Measurements from ENCODE around the gene VCP. TPM values are rescaled to one million over a fixed set of nuclear protein-coding genes. Genes with fewer than 3 reads are reported as not detected.
A peak's percentile ranks its signal among the peaks of the same experiment; 100 is the strongest.

Gene VCP
- total RNA-seq, 3 donors from 2014 or later (not counting 1 experiment from before 2014, with no cell fraction given): 303 to 338 (median 322) TPM

- no peak for TF ChIP-seq CTCF (IDR thresholded peaks at IDR 0.05)
- 95% methylated on average over 17 of the region's 17 CpGs for WGBS (ENCODE audit: insufficient coverage)
- Mint-ChIP-seq H3K36me3 (no peaks in the 10 kb centered on the region), H3K9me3 (no peaks in the 10 kb centered on the region), H3K4me3 (no peak overlapping the region), H3K4me1 (peaks cover 12 to 25% of the 10 kb centered on the region in 2 donors), H3K27me3 (ENCODE audit: low read depth in 2 of 2) (no peaks in the 10 kb centered on the region), H3K27ac (no peak overlapping the region)
- intact Hi-C loops (cut with micrococcal nuclease): no loop called here
- Histone ChIP-seq H3K27ac (ENCODE audit: low read length) (no peak overlapping the region), H3K9me3 (ENCODE audit: control insufficient read depth, insufficient read depth, low read length) (no peaks in the 10 kb centered on the region), H3K36me3 (ENCODE audit: control insufficient read depth, insufficient read depth, low read length) (peaks cover 64% of the 10 kb centered on the region), H3K4me3 (ENCODE audit: low read length) (no peak overlapping the region), H3K27me3 (ENCODE audit: control insufficient read depth, insufficient read depth, low read length) (no peaks in the 10 kb centered on the region), H3K4me1 (ENCODE audit: control insufficient read depth, insufficient read depth, low read length) (peaks cover 11% of the 10 kb centered on the region)
- ATAC-seq (no peak), DNase-seq (no peak)
Observed at GRCh38 chr9:35091536-35091935, 19.1 kb upstream of the VCP start.

DNA sequence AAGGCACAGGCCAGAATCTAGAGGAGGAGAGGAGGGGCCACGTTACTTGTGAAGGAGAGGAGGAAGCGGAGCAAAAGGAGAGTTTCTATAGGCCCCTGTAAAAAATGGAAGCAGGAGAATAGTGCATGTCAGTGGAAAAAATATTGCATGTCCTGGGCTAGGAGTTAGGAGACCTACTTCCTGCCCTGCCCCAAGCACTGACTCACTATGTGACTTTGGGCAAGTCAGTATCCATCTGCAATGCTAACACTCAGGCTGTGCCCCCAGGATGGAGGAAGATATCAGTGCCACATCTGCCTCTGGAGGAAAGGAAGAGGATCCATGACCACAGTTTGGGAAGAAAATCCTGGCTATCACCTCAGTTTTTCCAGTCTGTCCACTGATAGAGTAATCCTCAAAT lies 17.0 kb upstream of the VCP start:
- H3K36me3 Mint-ChIP-seq: no peaks in the 10 kb centered on the region
- no peak overlapping the region for H3K27ac ChIP-seq (ENCODE audit: low read length)
- H3K27me3 ChIP-seq (ENCODE audit: control insufficient read depth, insufficient read depth, low read length): no peaks in the 10 kb centered on the region
- H3K36me3 ChIP-seq (ENCODE audit: control insufficient read depth, insufficient read depth, low read length): peaks cover 66% of the 10 kb centered on the region
- no peak overlapping the region for H3K27ac Mint-ChIP-seq
- H3K27me3 Mint-ChIP-seq (ENCODE audit: low read depth in 2 of 2): no peaks in the 10 kb centered on the region
- no peak overlapping the region for H3K4me3 ChIP-seq (ENCODE audit: low read length)
- H3K9me3 ChIP-seq (ENCODE audit: control insufficient read depth, insufficient read depth, low read length): no peaks in the 10 kb centered on the region
- no peaks in the 10 kb centered on the region for H3K9me3 Mint-ChIP-seq
- intact Hi-C loops (cut with micrococcal nuclease): no loop called here
- DNase-seq (no peak), ATAC-seq (no peak)
- peaks cover 6 to 11% of the 10 kb centered on the region in 2 donors for H3K4me1 Mint-ChIP-seq
- H3K4me1 ChIP-seq (ENCODE audit: control insufficient read depth, insufficient read depth, low read length): peaks cover 3% of the 10 kb centered on the region
- WGBS (ENCODE audit: insufficient coverage): 97% methylated on average over 2 of the region's 2 CpGs
- H3K4me3 Mint-ChIP-seq: no peak overlapping the region
- TF ChIP-seq CTCF (IDR thresholded peaks at IDR 0.05): no peak

DNA sequence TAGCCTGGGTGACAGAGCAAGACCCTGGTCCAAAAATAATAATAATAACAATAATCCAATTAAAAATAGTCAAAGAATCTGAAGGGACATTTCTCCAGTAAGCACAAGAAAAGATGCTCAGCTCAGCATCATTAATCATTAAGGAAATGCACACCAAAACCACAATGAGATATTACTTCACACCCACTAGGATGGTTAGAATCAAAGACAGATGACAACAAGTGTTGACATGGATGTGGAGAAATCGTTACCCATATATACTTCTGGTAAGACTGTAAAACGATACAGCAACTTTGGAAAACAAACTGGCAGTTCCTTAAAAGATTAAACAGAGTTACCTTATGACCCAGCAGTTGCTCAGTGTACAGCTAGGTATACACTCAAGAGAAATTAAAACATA lies 12.7 kb upstream of the VCP start:
- Histone ChIP-seq H3K4me1 (ENCODE audit: control insufficient read depth, insufficient read depth, low read length) (peaks cover 10% of the 10 kb centered on the region), H3K36me3 (ENCODE audit: control insufficient read depth, insufficient read depth, low read length) (peaks cover 28% of the 10 kb centered on the region), H3K27ac (ENCODE audit: low read length) (no peak overlapping the region), H3K4me3 (ENCODE audit: low read length) (no peak overlapping the region), H3K27me3 (ENCODE audit: control insufficient read depth, insufficient read depth, low read length) (no peaks in the 10 kb centered on the region), H3K9me3 (ENCODE audit: control insufficient read depth, insufficient read depth, low read length) (no peaks in the 10 kb centered on the region)
- H3K4me1 Mint-ChIP-seq: peaks cover 9 to 10% of the 10 kb centered on the region in 2 donors
- no peak overlapping the region for H3K4me3 Mint-ChIP-seq
- no peaks in the 10 kb centered on the region for H3K36me3 Mint-ChIP-seq
- no peaks in the 10 kb centered on the region for H3K9me3 Mint-ChIP-seq
- no peaks in the 10 kb centered on the region for H3K27me3 Mint-ChIP-seq (ENCODE audit: low read depth in 2 of 2)
- ATAC-seq (peak; percentile 39 to 72 (median 66)), DNase-seq (peak in 1 of 2 donors; percentile 28)
- H3K27ac Mint-ChIP-seq: peak overlapping the region in 1 of 2 donors; percentile 1
- intact Hi-C loops (cut with micrococcal nuclease): no loop called here
- WGBS (ENCODE audit: insufficient coverage): 51% methylated on average over 2 of the region's 2 CpGs
- no peak for TF ChIP-seq CTCF (IDR thresholded peaks at IDR 0.05)
